ENCODE data around the gene PDXDC1.
"Not testable (repeated sequence)": the region's sequence is repeated elsewhere in the genome, so short reads cannot be mapped to it uniquely, and the experiment has no call there.

The PDXDC1 gene

GRCh38 chr16:14974656-14975417 lies at the start of gene PDXDC1:
TSS of gene PDXDC1 (plus strand) at chr16:14975026. CDS start at chr16:14975200, 174 bp downstream.
- Mint-ChIP-seq H3K27ac (peak within 1 kb of the TSS; percentile 82 to 94 (median 89)), H3K4me3 (peak within 1 kb of the TSS; percentile 91 to 96 (median 93)), H3K4me1 (peaks cover 19% of the 10 kb centered on the region)
- not testable (repeated sequence) for H3K36me3 Mint-ChIP-seq (ENCODE audit: low read depth); H3K27me3 Mint-ChIP-seq (ENCODE audit: low read depth); H3K9me3 Mint-ChIP-seq

GRCh38 chr16:14928064-14928714 lies 46.6 kb upstream of the PDXDC1 start:
- H3K27ac Mint-ChIP-seq; H3K9me3 Mint-ChIP-seq; H3K27me3 Mint-ChIP-seq (ENCODE audit: low read depth); H3K36me3 Mint-ChIP-seq (ENCODE audit: low read depth); H3K4me3 Mint-ChIP-seq; H3K4me1 Mint-ChIP-seq: not testable (repeated sequence)

- not testable (repeated sequence) for H3K27me3 Mint-ChIP-seq (ENCODE audit: low read depth); H3K36me3 Mint-ChIP-seq (ENCODE audit: low read depth); H3K9me3 Mint-ChIP-seq; H3K4me1 Mint-ChIP-seq; H3K27ac Mint-ChIP-seq; H3K4me3 Mint-ChIP-seq
These were observed 45.6 kb upstream of the PDXDC1 start for GRCh38 chr16:14929176-14929575.

- not testable (repeated sequence) for H3K4me1 Mint-ChIP-seq; H3K9me3 Mint-ChIP-seq; H3K36me3 Mint-ChIP-seq (ENCODE audit: low read depth); H3K27ac Mint-ChIP-seq; H3K27me3 Mint-ChIP-seq (ENCODE audit: low read depth); H3K4me3 Mint-ChIP-seq
These were observed 44.6 kb upstream of the PDXDC1 start for GRCh38 chr16:14930246-14930645.

- H3K4me3 Mint-ChIP-seq; H3K27ac Mint-ChIP-seq; H3K36me3 Mint-ChIP-seq (ENCODE audit: low read depth); H3K27me3 Mint-ChIP-seq (ENCODE audit: low read depth); H3K4me1 Mint-ChIP-seq; H3K9me3 Mint-ChIP-seq: not testable (repeated sequence)
These were observed 43.9 kb upstream of the PDXDC1 start for GRCh38 chr16:14930971-14931370.

- not testable (repeated sequence) for H3K9me3 Mint-ChIP-seq; H3K27ac Mint-ChIP-seq; H3K36me3 Mint-ChIP-seq (ENCODE audit: low read depth); H3K4me1 Mint-ChIP-seq; H3K27me3 Mint-ChIP-seq (ENCODE audit: low read depth); H3K4me3 Mint-ChIP-seq
These were observed 42.0 kb upstream of the PDXDC1 start for GRCh38 chr16:14932581-14933375.

GRCh38 chr16:14937143-14937542 lies 37.7 kb upstream of the PDXDC1 start, which contains the start of gene NPIPA1:
TSS of gene NPIPA1 (plus strand) at chr16:14937443. CDS start at chr16:14937443, 0 bp downstream.
- not testable (repeated sequence) for H3K36me3 Mint-ChIP-seq (ENCODE audit: low read depth); H3K27ac Mint-ChIP-seq; H3K4me1 Mint-ChIP-seq; H3K4me3 Mint-ChIP-seq; H3K27me3 Mint-ChIP-seq (ENCODE audit: low read depth); H3K9me3 Mint-ChIP-seq

GRCh38 chr16:14937994-14938393 lies 36.8 kb upstream of the PDXDC1 start:
- H3K9me3 Mint-ChIP-seq, H3K4me1 Mint-ChIP-seq: not testable (repeated sequence)

GRCh38 chr16:14942686-14943085 lies 32.1 kb upstream of the PDXDC1 start:
- H3K36me3 Mint-ChIP-seq (ENCODE audit: low read depth); H3K4me3 Mint-ChIP-seq; H3K9me3 Mint-ChIP-seq; H3K27ac Mint-ChIP-seq; H3K4me1 Mint-ChIP-seq; H3K27me3 Mint-ChIP-seq (ENCODE audit: low read depth): not testable (repeated sequence)

More at GRCh38 chr16:14937994-14938393, 36.8 kb upstream of the PDXDC1 start:
- H3K27ac Mint-ChIP-seq; H3K27me3 Mint-ChIP-seq (ENCODE audit: low read depth); H3K4me3 Mint-ChIP-seq; H3K36me3 Mint-ChIP-seq (ENCODE audit: low read depth): not testable (repeated sequence)

- Mint-ChIP-seq H3K27ac (no peak overlapping the region), H3K36me3 (ENCODE audit: low read depth) (no peaks in the 10 kb centered on the region), H3K27me3 (ENCODE audit: low read depth) (peaks cover 9% of the 10 kb centered on the region), H3K9me3 (peaks cover 2% of the 10 kb centered on the region), H3K4me3 (no peak overlapping the region), H3K4me1 (peaks cover 8% of the 10 kb centered on the region)
- TF ChIP-seq CTCF (IDR thresholded peaks at IDR 0.05; ENCODE audit: unreplicated experiment in 3 of 3) = no peak
These were observed 19.1 kb upstream of the PDXDC1 start for GRCh38 chr16:14955546-14956231.
